NCI-H2196 (cell line): ENCODE results near the gene PSME1.

Experiments used
- DNase-seq: peaks from one replicate; lab custom pipeline; 2025; ENCODE audit not compliant: unreplicated experiment; lab: John Stamatoyannopoulos, UW

Gene PSME1

GRCh38 chr14:24146453-24146977, 10.5 kb downstream of the PSME1 start, which contains the start of gene PSME2:
PSME2 (minus strand) TSS chr14:24146610; CDS start chr14:24146581, 29 bp downstream.
- peak; percentile 94 for DNase-seq

DNA sequence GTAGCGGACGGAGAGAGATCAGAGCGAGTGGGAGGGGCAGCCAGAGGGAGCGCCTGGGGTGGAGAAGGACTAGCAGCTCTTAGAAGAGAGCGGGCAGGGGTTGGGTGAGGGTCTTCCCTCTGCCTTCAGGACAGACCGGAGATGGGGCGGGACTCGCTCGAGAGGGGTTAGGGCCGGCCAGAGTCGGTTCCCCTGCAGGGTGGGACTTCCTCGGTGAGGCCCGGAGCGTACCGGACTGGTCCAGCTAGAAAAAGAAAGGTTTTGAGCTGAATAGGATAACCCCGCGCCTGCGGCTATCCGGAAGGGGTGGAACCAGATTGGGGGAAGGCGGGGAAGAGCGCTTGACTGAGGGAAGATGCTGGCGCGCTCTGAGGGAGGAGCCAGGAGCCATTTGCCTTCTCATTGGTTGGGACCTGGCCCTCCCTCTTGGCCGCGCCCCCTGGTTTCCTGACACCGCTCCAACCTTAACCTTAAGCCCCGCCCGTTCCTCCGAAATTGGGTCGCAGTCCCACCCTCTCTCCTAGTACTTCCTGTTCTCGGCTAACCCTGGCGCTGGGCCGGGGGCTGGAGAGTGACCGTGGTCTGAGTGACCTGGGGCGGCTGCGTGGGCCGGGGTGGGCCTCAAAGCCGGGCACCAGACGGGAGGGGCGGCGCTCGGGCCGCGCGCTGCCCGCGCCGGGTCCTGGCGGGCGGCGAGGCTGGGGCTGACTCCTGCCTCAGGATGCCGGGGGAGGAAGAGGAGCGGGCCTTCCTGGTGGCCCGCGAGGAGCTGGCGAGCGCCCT, 11.2 kb downstream of the PSME1 start, which contains the start of gene RNF31:
Gene RNF31, plus strand, starts transcription at position 521 of the 783 bp plus-strand sequence. Its CDS starts 201 bp downstream, at position 722.
- DNase-seq: peak; percentile 98

- DNase-seq: no peak
Measured at GRCh38 chr14:24147761-24148428, 11.9 kb downstream of the PSME1 start.

DNA sequence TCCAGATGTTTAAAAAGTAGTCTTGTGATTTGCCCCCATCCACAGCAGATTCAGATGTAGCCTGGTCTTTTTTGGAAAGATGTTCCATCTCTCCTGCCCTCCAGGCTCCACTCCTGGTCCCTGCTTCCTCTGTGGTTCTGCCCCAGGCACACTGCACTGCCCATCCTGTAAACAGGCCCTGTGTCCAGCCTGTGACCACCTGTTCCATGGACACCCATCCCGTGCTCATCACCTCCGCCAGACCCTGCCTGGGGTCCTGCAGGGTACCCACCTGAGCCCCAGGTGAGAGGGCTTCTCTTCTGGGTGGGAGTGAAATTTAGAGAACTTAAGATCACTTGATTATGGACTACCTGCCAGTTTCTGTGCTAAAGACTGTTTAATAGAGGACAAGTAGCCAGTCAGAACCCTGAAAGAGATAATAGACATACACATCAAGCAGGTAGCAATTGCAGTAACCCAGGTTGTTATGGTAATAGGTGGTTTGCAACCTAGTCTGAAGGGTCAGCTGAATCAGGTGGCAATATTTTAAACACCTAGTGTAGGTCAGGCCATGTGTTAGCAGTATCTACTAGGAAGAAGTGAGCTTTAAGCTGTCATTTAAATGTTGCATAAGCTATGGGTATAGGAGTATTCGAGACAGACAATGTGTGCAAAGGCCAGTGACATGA, 13.4 kb downstream of the PSME1 start:
- no peak for DNase-seq

DNA sequence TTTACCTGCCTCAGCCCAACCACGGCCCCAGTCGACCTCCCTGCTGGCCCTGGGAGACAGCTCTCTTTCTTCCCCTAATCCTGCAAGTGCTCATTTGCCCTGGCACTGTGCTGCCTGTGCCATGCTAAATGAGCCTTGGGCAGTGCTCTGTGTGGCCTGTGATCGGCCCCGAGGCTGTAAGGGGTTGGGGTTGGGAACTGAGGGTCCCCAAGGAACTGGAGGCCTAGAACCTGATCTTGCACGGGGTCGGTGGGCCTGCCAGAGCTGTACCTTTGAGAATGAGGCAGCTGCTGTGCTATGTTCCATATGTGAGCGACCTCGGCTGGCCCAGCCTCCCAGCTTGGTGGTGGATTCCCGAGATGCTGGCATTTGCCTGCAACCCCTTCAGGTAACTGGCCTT, 14.1 kb downstream of the PSME1 start:
- no peak for DNase-seq

DNA sequence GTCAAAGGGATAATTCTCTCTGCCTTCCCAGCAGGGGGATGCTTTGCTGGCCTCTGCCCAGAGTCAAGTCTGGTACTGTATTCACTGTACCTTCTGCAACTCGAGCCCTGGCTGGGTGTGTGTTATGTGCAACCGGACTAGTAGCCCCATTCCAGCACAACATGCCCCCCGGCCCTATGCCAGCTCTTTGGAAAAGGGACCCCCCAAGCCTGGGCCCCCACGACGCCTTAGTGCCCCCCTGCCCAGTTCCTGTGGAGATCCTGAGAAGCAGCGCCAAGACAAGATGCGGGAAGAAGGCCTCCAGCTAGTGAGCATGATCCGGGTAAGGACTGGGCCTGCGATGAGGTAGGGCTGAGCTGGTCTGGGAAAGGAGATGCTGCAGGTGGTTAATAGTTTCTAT, 14.6 kb downstream of the PSME1 start:
- no peak for DNase-seq

- no peak for DNase-seq
Measured at GRCh38 chr14:24150993-24151392, 15.0 kb downstream of the PSME1 start.

DNA sequence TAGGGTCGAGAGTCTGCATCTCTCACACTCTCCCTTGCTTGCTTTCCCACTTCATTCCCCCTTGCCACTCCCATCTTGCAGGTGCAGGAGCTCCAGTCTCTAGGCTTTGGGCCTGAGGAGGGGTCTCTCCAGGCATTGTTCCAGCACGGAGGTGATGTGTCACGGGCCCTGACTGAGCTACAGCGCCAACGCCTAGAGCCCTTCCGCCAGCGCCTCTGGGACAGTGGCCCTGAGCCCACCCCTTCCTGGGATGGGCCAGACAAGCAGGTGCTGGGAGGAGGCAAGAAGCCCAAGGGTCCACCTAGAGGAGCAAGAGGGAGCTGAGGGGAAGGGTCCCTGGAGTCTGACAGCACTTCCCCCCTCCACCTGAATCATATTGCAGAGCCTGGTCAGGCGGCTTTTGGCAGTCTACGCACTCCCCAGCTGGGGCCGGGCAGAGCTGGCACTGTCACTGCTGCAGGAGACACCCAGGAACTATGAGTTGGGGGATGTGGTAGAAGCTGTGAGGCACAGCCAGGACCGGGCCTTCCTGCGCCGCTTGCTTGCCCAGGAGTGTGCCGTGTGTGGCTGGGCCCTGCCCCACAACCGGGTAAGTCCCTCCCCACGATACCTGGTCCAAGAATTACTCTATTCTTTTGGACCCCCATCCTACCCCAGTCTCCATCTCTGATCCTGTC, 15.5 kb downstream of the PSME1 start:
- no peak for DNase-seq

DNA sequence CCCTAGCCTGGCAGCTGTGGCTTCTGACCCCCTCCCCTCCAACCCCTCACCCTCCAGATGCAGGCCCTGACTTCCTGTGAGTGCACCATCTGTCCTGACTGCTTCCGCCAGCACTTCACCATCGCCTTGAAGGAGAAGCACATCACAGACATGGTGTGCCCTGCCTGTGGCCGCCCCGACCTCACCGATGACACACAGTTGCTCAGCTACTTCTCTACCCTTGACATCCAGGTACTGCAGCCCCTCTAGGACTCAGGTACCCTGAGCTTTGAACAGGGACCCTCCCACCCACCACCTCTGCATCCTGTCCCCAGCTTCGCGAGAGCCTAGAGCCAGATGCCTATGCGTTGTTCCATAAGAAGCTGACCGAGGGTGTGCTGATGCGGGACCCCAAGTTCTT, 19.1 kb downstream of the PSME1 start:
- no peak for DNase-seq

DNA sequence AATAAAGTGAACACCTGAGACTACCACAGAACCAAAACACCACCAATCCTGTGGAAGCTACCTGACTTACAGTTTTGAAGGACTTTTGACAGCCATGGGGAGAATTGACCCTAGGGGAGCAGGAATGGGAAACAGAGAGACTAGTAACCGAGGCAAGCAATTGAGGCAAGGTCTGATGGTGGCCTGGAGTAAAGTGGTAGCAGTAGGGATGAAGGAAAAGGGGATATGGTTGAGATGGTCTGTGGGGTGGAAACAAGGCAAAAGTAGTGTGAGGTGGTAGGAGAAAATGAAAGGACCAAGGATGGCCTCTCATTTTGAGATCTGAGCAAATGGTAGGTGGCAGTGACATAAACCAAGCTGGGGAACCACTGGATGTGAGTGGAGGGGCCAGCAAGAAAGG, 20.8 kb downstream of the PSME1 start:
- no peak for DNase-seq

DNA sequence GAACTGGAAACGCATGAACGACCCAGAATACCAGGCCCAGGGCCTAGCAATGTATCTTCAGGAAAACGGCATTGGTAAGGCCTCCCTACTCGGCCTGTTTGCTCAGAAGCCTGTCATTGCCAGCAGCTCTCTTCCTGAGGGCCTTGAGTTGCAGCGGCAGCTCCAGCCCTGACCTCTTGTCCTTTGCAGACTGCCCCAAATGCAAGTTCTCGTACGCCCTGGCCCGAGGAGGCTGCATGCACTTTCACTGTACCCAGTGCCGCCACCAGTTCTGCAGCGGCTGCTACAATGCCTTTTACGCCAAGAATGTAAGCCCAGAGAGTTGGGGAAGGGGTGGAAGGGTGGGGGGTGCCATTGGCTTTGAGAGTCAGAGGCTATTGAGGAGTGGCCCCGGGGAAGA, 21.3 kb downstream of the PSME1 start:
- no peak for DNase-seq

DNA sequence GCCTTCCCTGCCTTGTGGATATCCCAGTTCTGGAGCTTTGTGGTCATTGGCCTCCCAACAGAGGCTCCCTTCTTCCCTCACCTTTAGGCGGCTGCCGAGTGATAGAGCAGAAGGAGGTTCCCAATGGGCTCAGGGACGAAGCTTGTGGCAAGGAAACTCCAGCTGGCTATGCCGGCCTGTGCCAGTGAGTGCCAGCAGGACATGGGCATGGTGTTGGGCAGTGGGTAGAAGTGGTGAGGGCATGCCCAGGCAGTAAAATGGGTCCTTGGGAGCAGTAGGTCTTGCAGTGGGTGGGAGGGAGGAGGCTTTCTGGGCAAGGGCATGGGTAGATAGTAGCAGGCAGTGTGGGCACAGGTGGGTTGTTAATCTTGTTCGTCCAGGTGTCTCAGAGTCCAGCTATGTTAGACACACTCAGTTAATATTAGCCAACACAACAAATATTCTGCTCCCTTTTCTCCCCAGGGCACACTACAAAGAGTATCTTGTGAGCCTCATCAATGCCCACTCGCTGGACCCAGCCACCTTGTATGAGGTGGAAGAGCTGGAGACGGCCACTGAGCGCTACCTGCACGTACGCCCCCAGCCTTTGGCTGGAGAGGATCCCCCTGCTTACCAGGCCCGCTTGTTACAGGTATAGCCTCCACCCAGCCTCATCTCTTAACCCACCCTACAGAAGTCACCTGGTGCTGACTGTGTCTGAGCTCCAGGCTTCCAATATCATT, 23.9 kb downstream of the PSME1 start:
- DNase-seq: no peak

DNA sequence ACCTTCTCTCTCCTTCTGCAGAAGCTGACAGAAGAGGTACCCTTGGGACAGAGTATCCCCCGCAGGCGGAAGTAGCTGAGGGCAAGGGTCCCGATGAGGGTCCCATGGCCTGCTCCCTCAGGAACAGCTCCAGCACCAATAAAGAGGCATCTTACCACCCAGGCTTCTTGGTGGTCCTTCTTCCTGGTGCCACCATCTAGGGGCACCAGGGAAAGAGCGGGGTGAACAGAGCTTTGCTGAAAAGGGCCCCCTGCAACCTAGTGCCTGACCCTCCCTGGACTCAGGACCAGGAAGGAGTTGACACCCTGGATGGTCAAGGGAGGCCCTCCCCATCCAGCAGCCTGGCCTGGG, 24.5 kb downstream of the PSME1 start:
- DNase-seq: no peak

DNA sequence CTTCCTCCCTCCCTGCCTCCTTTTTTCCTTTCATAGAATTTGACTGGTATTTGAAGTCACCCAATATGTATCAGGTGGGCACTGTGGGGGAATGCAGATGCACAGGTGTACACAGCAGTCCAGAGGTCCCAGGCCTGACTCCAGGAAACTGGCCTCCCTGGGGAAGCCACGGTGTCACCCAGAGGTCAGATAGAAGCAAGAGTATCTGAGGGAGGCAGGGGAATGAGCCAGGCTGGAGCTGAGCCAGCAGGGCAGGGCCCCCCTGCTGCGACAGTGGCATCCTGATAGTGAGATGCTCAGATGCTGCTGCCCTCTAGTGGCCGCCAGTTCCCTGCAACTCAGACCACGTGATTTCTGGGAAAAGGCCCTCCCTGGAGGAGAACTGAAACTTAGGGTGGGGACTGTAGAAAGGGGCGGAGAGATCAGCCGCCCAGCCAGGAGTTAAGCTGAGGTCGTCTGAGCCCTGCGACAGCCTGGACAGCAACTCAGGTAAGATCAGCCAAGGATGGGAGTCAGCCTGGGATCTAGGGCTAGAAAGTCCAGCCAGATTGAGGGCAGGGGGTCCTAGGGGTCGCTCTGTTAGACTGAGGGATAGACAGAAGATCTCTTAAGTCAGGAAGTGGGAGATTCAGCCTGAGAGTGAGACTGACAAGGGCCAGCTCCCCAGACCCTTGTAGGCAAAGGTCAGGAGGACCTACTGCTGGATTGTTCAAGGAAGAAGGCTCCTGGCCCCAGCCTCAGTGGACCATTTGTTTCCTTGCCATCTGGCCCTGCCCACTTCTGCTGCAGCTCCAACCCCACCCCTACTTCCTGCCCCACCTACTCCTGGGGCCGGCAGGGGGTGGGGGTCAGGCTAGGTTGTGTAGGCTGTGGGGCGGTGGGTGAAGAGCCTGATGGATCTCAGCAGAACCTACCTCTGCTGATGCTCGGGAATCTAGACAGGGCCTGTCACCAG, 25.1 kb downstream of the PSME1 start, which contains the start of gene IRF9:
Gene IRF9, plus strand, starts transcription at position 416 of the 955 bp plus-strand sequence. CDS start 880 bp downstream, outside the sequence.
- DNase-seq: peak; percentile 99

GRCh38 chr14:24162093-24162492, 26.1 kb downstream of the PSME1 start:
- no peak for DNase-seq

DNA sequence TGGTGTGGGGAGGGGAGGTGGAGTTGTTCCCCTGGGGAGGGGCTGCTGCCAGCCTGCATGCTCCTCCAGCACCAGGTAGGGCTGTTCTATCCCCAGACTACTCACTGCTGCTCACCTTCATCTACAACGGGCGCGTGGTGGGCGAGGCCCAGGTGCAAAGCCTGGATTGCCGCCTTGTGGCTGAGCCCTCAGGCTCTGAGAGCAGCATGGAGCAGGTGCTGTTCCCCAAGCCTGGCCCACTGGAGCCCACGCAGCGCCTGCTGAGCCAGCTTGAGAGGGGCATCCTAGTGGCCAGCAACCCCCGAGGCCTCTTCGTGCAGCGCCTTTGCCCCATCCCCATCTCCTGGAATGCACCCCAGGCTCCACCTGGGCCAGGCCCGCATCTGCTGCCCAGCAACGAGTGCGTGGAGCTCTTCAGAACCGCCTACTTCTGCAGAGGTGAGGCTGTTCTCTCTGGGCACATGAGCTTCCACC, 28.6 kb downstream of the PSME1 start:
- no peak for DNase-seq

DNA sequence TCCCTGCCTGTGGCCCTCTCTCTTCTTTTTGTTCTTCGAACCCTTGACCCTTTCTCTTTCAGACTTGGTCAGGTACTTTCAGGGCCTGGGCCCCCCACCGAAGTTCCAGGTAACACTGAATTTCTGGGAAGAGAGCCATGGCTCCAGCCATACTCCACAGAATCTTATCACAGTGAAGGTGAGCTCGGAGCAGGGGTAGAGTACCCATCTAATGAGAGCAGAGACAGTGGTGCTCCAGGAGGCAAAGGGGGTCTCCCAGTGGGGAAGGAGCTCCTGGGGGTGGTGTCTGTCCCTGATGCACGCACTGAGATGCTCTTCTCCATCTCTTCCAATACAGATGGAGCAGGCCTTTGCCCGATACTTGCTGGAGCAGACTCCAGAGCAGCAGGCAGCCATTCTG, 29.8 kb downstream of the PSME1 start:
- no peak for DNase-seq

DNA sequence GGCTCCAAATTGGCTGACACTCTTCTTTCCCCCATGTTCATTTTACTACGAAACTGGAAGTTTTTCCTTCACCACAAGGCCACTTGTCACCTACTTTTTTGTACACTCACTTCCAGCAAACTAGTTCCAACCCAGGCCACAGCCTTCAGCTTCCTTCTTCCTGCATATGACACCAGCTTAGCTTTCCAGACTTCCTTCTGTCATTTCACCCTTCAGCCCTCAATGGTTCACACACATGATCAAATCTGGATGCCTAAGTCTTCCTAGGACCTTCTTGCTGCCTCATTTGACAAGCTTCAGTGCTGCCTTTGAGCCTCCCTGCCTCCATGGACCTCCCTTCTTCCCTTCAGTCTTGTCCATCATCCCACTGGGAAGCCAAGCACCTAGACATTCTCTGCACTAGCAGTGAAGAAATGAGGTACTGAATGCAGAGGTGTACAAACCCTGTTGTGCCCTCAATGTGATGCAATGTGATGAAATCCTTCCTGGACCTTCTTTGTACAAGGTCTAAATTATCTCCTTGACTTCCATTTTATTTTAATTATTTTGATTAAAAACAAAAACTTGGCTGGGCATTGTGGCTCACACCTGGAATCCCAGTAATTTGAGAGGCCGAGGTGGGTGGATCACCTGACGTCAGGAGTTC, 31.6 kb downstream of the PSME1 start:
- DNase-seq: no peak
